ENCODE measurements around the gene PET100.

The PET100 gene

GRCh38 chr19:7612282-7613274, 17.0 kb upstream of the PET100 start:
- no peak for DNase-seq (ENCODE audit: extremely low read depth in 1 of 2, low read depth in 1 of 2)

GRCh38 chr19:7614859-7615741, 14.5 kb upstream of the PET100 start:
- DNase-seq (ENCODE audit: extremely low read depth in 1 of 2, low read depth in 1 of 2): no peak

GRCh38 chr19:7617172-7617571, 12.4 kb upstream of the PET100 start:
- no peak for DNase-seq (ENCODE audit: extremely low read depth in 1 of 2, low read depth in 1 of 2)

GRCh38 chr19:7617735-7618134, 11.9 kb upstream of the PET100 start:
- DNase-seq (ENCODE audit: extremely low read depth in 1 of 2, low read depth in 1 of 2): no peak

GRCh38 chr19:7618348-7618747, 11.2 kb upstream of the PET100 start:
- no peak for DNase-seq (ENCODE audit: extremely low read depth in 1 of 2, low read depth in 1 of 2)

GRCh38 chr19:7618771-7619510, 10.7 kb upstream of the PET100 start:
- DNase-seq (ENCODE audit: extremely low read depth in 1 of 2, low read depth in 1 of 2): no peak

GRCh38 chr19:7619671-7620441, 9.7 kb upstream of the PET100 start:
- no peak for DNase-seq (ENCODE audit: extremely low read depth in 1 of 2, low read depth in 1 of 2)

- no peak for DNase-seq (ENCODE audit: extremely low read depth in 1 of 2, low read depth in 1 of 2)
Measured at GRCh38 chr19:7620442-7621412, 8.9 kb upstream of the PET100 start.

- no peak for DNase-seq (ENCODE audit: extremely low read depth in 1 of 2, low read depth in 1 of 2)
Measured at GRCh38 chr19:7622933-7623685, 6.5 kb upstream of the PET100 start.

GRCh38 chr19:7623725-7624603, 5.6 kb upstream of the PET100 start:
- DNase-seq (ENCODE audit: extremely low read depth in 1 of 2, low read depth in 1 of 2): no peak

GRCh38 chr19:7624810-7625209, 4.8 kb upstream of the PET100 start:
- DNase-seq (ENCODE audit: extremely low read depth in 1 of 2, low read depth in 1 of 2): no peak

GRCh38 chr19:7625763-7626372, 3.7 kb upstream of the PET100 start:
- no peak for DNase-seq (ENCODE audit: extremely low read depth in 1 of 2, low read depth in 1 of 2)

GRCh38 chr19:7627166-7627565, 2.4 kb upstream of the PET100 start:
- no peak for DNase-seq (ENCODE audit: extremely low read depth in 1 of 2, low read depth in 1 of 2)

GRCh38 chr19:7628589-7629311, 843 bp upstream of the PET100 start:
- no peak for DNase-seq (ENCODE audit: extremely low read depth in 1 of 2, low read depth in 1 of 2)

GRCh38 chr19:7631577-7631976, 2.0 kb downstream of the PET100 start:
- DNase-seq (ENCODE audit: extremely low read depth in 1 of 2, low read depth in 1 of 2): no peak

All from stimulated activated CD8-positive, alpha-beta memory T cell treated with anti-CD3 and anti-CD28 coated beads, Interleukin-7, amount 100 ng/mL, for 48 hours (primary cell).